ENCODE data around the gene MTFMT. TPM values are rescaled to one million over a fixed set of nuclear protein-coding genes. Genes with fewer than 3 reads are reported as not detected.

Gene MTFMT
- total RNA-seq, 4 donors from 2014 or later, result 18.3 to 29.0 (median 23.7) TPM

GRCh38 chr15:64951777-64952418 lies 77.5 kb downstream of the MTFMT start:
- TF ChIP-seq CTCF (IDR thresholded peaks at IDR 0.05; ENCODE audit: low read depth), result no peak

Other genes with a start within 250 kb of the MTFMT start
- gene PIF1, start 204.0 kb downstream of the MTFMT start, total RNA-seq, result 1 to 10 TPM in 3 of 4 donors, under 1 TPM in 1; 0.16 to 4.0 (median 2.5) TPM
- 10 to 100 TPM; 31.3 to 54.7 (median 36.5) TPM for gene PLEKHO2, start 187.7 kb downstream of the MTFMT start, total RNA-seq
- 10 to 100 TPM; 13.8 to 27.3 (median 15.2) TPM for gene ANKDD1A, start 117.7 kb downstream of the MTFMT start, total RNA-seq
- gene SPG21, start 39.7 kb downstream of the MTFMT start, total RNA-seq, result 100 to 1,000 TPM in 1 of 4 donors, 10 to 100 TPM in 3; 89.7 to 127 (median 94.8) TPM
- gene SLC51B, start 15.7 kb upstream of the MTFMT start, total RNA-seq, result not detected
- gene RASL12, start 38.4 kb upstream of the MTFMT start, total RNA-seq, result 10 to 100 TPM in 1 of 4 donors, 1 to 10 TPM in 3; 2.6 to 13.6 (median 7.7) TPM
- not detected for gene KBTBD13, start 47.1 kb upstream of the MTFMT start, total RNA-seq
- 1 to 10 TPM; 1.3 to 5.7 (median 3.1) TPM for gene UBAP1L, start 85.6 kb upstream of the MTFMT start, total RNA-seq
- 10 to 100 TPM; 11.9 to 21.1 (median 17.9) TPM for gene PDCD7, start 104.2 kb upstream of the MTFMT start, total RNA-seq
- 10 to 100 TPM; 49.6 to 79.5 (median 71.9) TPM for gene CLPX, start 155.7 kb upstream of the MTFMT start, total RNA-seq
- 100 to 1,000 TPM in 2 of 4 donors, 10 to 100 TPM in 2; 46.5 to 223 (median 111) TPM for gene CILP, start 181.8 kb upstream of the MTFMT start, total RNA-seq

Data from subcutaneous adipose tissue (tissue), 4 donors.